GM10266 (cell line): ENCODE measurements around the gene C3orf18.
A peak's percentile ranks its signal among the peaks of the same experiment; 100 is the strongest.

Source experiments
- DNase-seq: peaks from one replicate; pipeline ENCODE4 v3.0.0; 2012; ENCODE audit errors: extremely low spot score
- CTCF ChIP-seq: IDR thresholded peaks from 2 replicates; pipeline ENCODE4 v1.5.1; 2012; ENCODE audit warnings: mild to moderate bottlenecking, low read depth; ENCODE audit not compliant: control insufficient read depth, insufficient read depth; ENCODE audit errors: missing control alignments

Gene C3orf18

GRCh38 chr3:50533807-50534461 is 33.6 kb downstream of the C3orf18 start:
- DNase-seq, result no peak
- TF ChIP-seq CTCF, result no peak

- DNase-seq, result no peak
- TF ChIP-seq CTCF, result no peak
Measured at GRCh38 chr3:50533316-50533715, 34.2 kb downstream of the C3orf18 start.

- no peak for DNase-seq
- no peak for TF ChIP-seq CTCF
Measured at GRCh38 chr3:50532062-50532705, 35.4 kb downstream of the C3orf18 start.

- no peak for TF ChIP-seq CTCF
- no peak for DNase-seq
Measured at GRCh38 chr3:50531201-50531600, 36.3 kb downstream of the C3orf18 start.

- no peak for DNase-seq
- TF ChIP-seq CTCF, result no peak
Measured at GRCh38 chr3:50530001-50530970, 37.3 kb downstream of the C3orf18 start.

- TF ChIP-seq CTCF, result no peak
- DNase-seq, result peak; percentile 77
Measured at GRCh38 chr3:50525987-50526386, 41.6 kb downstream of the C3orf18 start.
